Transverse colon (tissue), 4 donors: ENCODE measurements around the gene SMAD2. TPM values are rescaled to one million over a fixed set of nuclear protein-coding genes. Genes with fewer than 3 reads are reported as not detected.

Experiments
- DNase-seq: peaks from one replicate; pipeline ENCODE4 v3.0.0-alpha.2; 2019
- H3K27ac ChIP-seq, 4 donors: fragments of 200-600 bp; sonication (generic); 2 replicates each; pipeline ENCODE4 v1.5.1; 2016 to 2018; ENCODE audit warnings: inconsistent platforms in 4 of 4
- H3K27me3 ChIP-seq: fragments of 200-600 bp; sonication (generic); 2 replicates; pipeline ENCODE4 v1.5.1; 2017; ENCODE audit warnings: inconsistent platforms
- H3K36me3 ChIP-seq, 4 donors: fragments of 200-600 bp; sonication (generic); 2 replicates each; pipeline ENCODE4 v1.5.1; 2017 to 2019; ENCODE audit warnings: inconsistent platforms in 4 of 4
- H3K4me1 ChIP-seq, 4 donors: fragments of 200-600 bp; sonication (generic); 2 replicates each; pipeline ENCODE4 v1.5.1; 2017 to 2020; ENCODE audit warnings: inconsistent platforms in 4 of 4
- H3K4me3 ChIP-seq, 4 donors: fragments of 200-600 bp; sonication (generic); 1 replicate in 1 of 4; 2 replicates in 3 of 4; pipeline versions ENCODE4 v1.5.1 to v1.6.1; 2017 to 2019; ENCODE audit warnings: inconsistent platforms in 4 of 4
- H3K9me3 ChIP-seq, 2 donors: fragments of 200-600 bp; sonication (generic); 2 replicates each; pipeline ENCODE4 v1.5.1; 2017 to 2019; ENCODE audit warnings: inconsistent platforms in 2 of 2
- CTCF ChIP-seq, 5 experiments: fragments of 200-600 bp in 3 of 5; fragments of 450-650 bp in 2 of 5; sonication (generic) in 3 of 5; IDR thresholded peaks; 1 replicate in 2 of 5; 2 replicates in 3 of 5; pipeline ENCODE4 v1.5.1; 2016 to 2017; ENCODE audit warnings: antibody characterized with exemption in 5 of 5, inconsistent platforms in 3 of 5, mild to moderate bottlenecking in 2 of 5, moderate library complexity in 1 of 5
- EP300 ChIP-seq: sonication (generic); formaldehyde crosslinking; IDR thresholded peaks from one replicate; pipeline ENCODE4 v1.6.1; 2017; ENCODE audit warnings: antibody characterized with exemption, low read depth
- POLR2A ChIP-seq: fragments of 450-650 bp; IDR thresholded peaks from one replicate; pipeline ENCODE4 v1.6.1; 2016; ENCODE audit warnings: antibody characterized with exemption, mild to moderate bottlenecking, moderate library complexity
- POLR2AphosphoS5 ChIP-seq, 3 donors: sonication (generic); formaldehyde crosslinking; IDR thresholded peaks; one replicate each; pipeline ENCODE4 v1.6.1; 2016; ENCODE audit warnings: antibody characterized with exemption in 3 of 3
- WGBS, 2 donors: methylation state at CpG; one replicate each; pipeline ENCODE4 v1.1.5; 2018; ENCODE audit warnings: low coverage in 1 of 2; 5-methylcytosine and 5-hydroxymethylcytosine counted together
- in situ Hi-C, 4 donors: fragments of 200-750 bp; cut with MboI; loops; one replicate each; pipeline versions ENCODE4 v1.15.0 to v1.15.1; 2017; ENCODE audit warnings: low sequenced_read_pairs in 3 of 4, low pct_ligation_motif_present in 1 of 4, low pct_unique_long_range_greater_than_20kb in 1 of 4
- intact Hi-C: fragments of 100-400 bp; cut with DNase I; formaldehyde crosslinking; loops from one replicate; pipeline ENCODE4 v1.15.1; 2023; ENCODE audit warnings: low total_unique reads
- total RNA-seq, 4 donors: library from RNA; depleted of rRNA; stranded (reverse); fragments of >200 nt; gene quantifications; one replicate each; pipeline ENCODE4 v1.1.0, GENCODE V29; 2016

The SMAD2 gene
- total RNA-seq, 4 donors from 2014 or later, result 17.9 to 68.8 (median 43.9) TPM

GRCh38 chr18:47931718-47932103 lies 1.3 kb upstream of the SMAD2 start:
- no peaks in the 10 kb centered on the region for H3K27me3 ChIP-seq
- peak overlapping the region; percentile 91 to 99 (median 98) for H3K27ac ChIP-seq
- no peak for TF ChIP-seq CTCF (IDR thresholded peaks at IDR 0.05)
- no peak for TF ChIP-seq EP300
- TF ChIP-seq POLR2A, result no peak
- no peak for TF ChIP-seq POLR2AphosphoS5 (IDR thresholded peaks at IDR 0.05)
- H3K9me3 ChIP-seq, result no peaks in the 10 kb centered on the region
- 47 to 63% methylated on average over 3 to 8 of the region's 8 CpGs for WGBS, 2 donors
- in situ Hi-C loops (no loop called here), intact Hi-C loops (no loop called here)
- DNase-seq, result peak; percentile 33
- H3K36me3 ChIP-seq, result no peaks in the 10 kb centered on the region
- H3K4me3 ChIP-seq, result peak overlapping the region in 3 of 4 donors; percentile 81 to 90 (median 81)
- H3K4me1 ChIP-seq, result peaks cover 0 to 35% (median 28%) of the 10 kb centered on the region in 4 donors

- in situ Hi-C loops (no loop called here), intact Hi-C loops (no loop called here)
- H3K9me3 ChIP-seq, result no peaks in the 10 kb centered on the region
- 2 to 20% methylated on average over 1 to 46 of the region's 107 CpGs for WGBS, 2 donors
- TF ChIP-seq CTCF (IDR thresholded peaks at IDR 0.05) (no peak), POLR2AphosphoS5 (IDR thresholded peaks at IDR 0.05) (peak in 2 of 3 donors; percentile 63 to 77), POLR2A (peak; percentile 78), EP300 (no peak)
- peak; percentile 98 for DNase-seq
- H3K4me1 ChIP-seq, result peaks cover 0 to 40% (median 31%) of the 10 kb centered on the region in 4 donors
- peak overlapping the region; percentile 91 to 99 (median 98) for H3K27ac ChIP-seq
- no peaks in the 10 kb centered on the region for H3K36me3 ChIP-seq
- H3K4me3 ChIP-seq, result peak overlapping the region; percentile 70 to 90 (median 81)
- H3K27me3 ChIP-seq, result no peaks in the 10 kb centered on the region
Observed at GRCh38 chr18:47930931-47931717, 665 bp upstream of the SMAD2 start.

- DNase-seq, result no peak
Observed at GRCh38 chr18:47929681-47930198, 719 bp downstream of the SMAD2 start.

More at GRCh38 chr18:47929681-47930198, 719 bp downstream of the SMAD2 start:
- Histone ChIP-seq H3K4me1 (peaks cover 0 to 50% (median 32%) of the 10 kb centered on the region in 4 donors), H3K4me3 (peak overlapping the region; percentile 51 to 90 (median 81)), H3K9me3 (no peaks in the 10 kb centered on the region), H3K27me3 (no peaks in the 10 kb centered on the region), H3K36me3 (no peaks in the 10 kb centered on the region), H3K27ac (peak overlapping the region; percentile 91 to 99 (median 98))
- intact Hi-C loops (no loop called here), in situ Hi-C loops (no loop called here)
- TF ChIP-seq CTCF (IDR thresholded peaks at IDR 0.05) (no peak), EP300 (no peak), POLR2A (no peak)
- 0% methylated on average over 4 to 17 of the region's 19 CpGs for WGBS, 2 donors
